ENCODE results near the gene TMEM115. TPM values are rescaled to one million over a fixed set of nuclear protein-coding genes. Genes with fewer than 3 reads are reported as not detected.
A peak's percentile ranks its signal among the peaks of the same experiment; 100 is the strongest.

TMEM115 gene
- total and polyA plus RNA-seq, 2 of the 13 experiments (the other 11 are each of a cell fraction or from before 2014, with no cell fraction given): 22.1 to 30.7 TPM

GRCh38 chr3:50321336-50322114 lies 37.8 kb downstream of the TMEM115 start (continued):
- TF ChIP-seq ZBTB39 (CRISPR knock-in tag; IDR thresholded peaks at IDR 0.05): no peak
- 0 out of 2 replicates have a peak, but pooled peaks have one; percentile 36 for TF ChIP-seq MYPOP (CRISPR knock-in tag; IDR thresholded peaks at IDR 0.05)
- peak; percentile 75 for TF ChIP-seq E2F2 (CRISPR knock-in tag; IDR thresholded peaks at IDR 0.05; ENCODE audit: borderline replicate concordance)
- TF ChIP-seq TSC22D2 (CRISPR knock-in tag; IDR thresholded peaks at IDR 0.05; ENCODE audit: borderline replicate concordance): no peak
- no peak for TF ChIP-seq ETS1 (CRISPR knock-in tag; IDR thresholded peaks at IDR 0.05)
- TF ChIP-seq ZNF441 (CRISPR knock-in tag; IDR thresholded peaks at IDR 0.05; ENCODE audit: borderline replicate concordance): no peak; the same call in 1 of the 2 replicates
- no peak for TF ChIP-seq ZNF747 (CRISPR knock-in tag; IDR thresholded peaks at IDR 0.05; ENCODE audit: borderline replicate concordance)
- TF ChIP-seq SRSF9 (IDR thresholded peaks at IDR 0.05; ENCODE audit: borderline replicate concordance, insufficient read depth, low read depth, low read length, poor library complexity, severe bottlenecking): no peak
- peak; percentile 22; the same call in 1 of the 2 replicates for TF ChIP-seq GATA4 (IDR thresholded peaks at IDR 0.05; ENCODE audit: borderline replicate concordance, low read depth)
- no peak for TF ChIP-seq KLF9 (CRISPR knock-in tag; IDR thresholded peaks at IDR 0.05; ENCODE audit: low read depth)
- TF ChIP-seq ZNF646 (CRISPR knock-in tag; IDR thresholded peaks at IDR 0.05): no peak
- no peak for TF ChIP-seq KDM5B (CRISPR knock-in tag; IDR thresholded peaks at IDR 0.05; ENCODE audit: borderline replicate concordance)
- TF ChIP-seq MAFK (conservative IDR thresholded peaks at IDR 0.05 in 1 of 2, IDR thresholded peaks at IDR 0.05 in 1 of 2; ENCODE audit: low read length in 2 of 2): no peak
- TF ChIP-seq HNF4A (CRISPR knock-in tag; IDR thresholded peaks at IDR 0.05): peak; percentile 94
- TF ChIP-seq ZNF256 (CRISPR knock-in tag; conservative IDR thresholded peaks at IDR 0.05): no peak

Data from HepG2 (cell line).